ENCODE measurements around the gene GMPPA. TPM values are rescaled to one million over a fixed set of nuclear protein-coding genes. Genes with fewer than 3 reads are reported as not detected.

Gene GMPPA
- total and polyA plus RNA-seq, 4 donors: 20.2 to 59.4 (median 43.4) TPM

DNA sequence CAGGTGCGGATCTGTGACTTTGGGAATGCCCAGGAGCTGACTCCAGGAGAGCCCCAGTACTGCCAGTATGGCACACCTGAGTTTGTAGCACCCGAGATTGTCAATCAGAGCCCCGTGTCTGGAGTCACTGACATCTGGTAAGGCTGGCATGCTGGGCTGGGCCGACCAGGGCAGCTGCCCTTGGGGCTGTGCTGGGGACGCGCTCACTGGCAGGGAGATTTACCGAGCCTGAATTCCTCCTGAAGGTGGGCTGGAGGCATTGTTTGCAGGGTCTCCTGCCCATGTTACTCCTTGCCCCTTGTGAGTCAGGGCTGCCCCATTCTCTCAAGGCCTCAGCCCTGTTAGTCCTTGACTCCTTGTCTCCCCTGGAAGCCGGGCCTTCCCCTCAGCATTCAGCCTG is 18.7 kb upstream of the GMPPA start:
- TF ChIP-seq JUND (IDR thresholded peaks at IDR 0.05) (no peak), SP1 (IDR thresholded peaks at IDR 0.05) (no peak), TAF1 (conservative IDR thresholded peaks at IDR 0.05) (no peak), RXRA (IDR thresholded peaks at IDR 0.05) (no peak), GABPA (IDR thresholded peaks at IDR 0.05 in 1 of 2, conservative IDR thresholded peaks at IDR 0.05 in 1 of 2) (no peak), YY1 (IDR thresholded peaks at IDR 0.05) (no peak), RAD21 (IDR thresholded peaks at IDR 0.05) (no peak), HNF4G (IDR thresholded peaks at IDR 0.05) (no peak), FOXA2 (IDR thresholded peaks at IDR 0.05) (no peak), FOXA1 (IDR thresholded peaks at IDR 0.05) (no peak), NR2F2 (IDR thresholded peaks at IDR 0.05) (no peak), EGR1 (IDR thresholded peaks at IDR 0.05; ENCODE audit: low read depth in 2 of 2) (no peak), HNF4A (conservative IDR thresholded peaks at IDR 0.05) (no peak)
- TF ChIP-seq, protein P1, sequence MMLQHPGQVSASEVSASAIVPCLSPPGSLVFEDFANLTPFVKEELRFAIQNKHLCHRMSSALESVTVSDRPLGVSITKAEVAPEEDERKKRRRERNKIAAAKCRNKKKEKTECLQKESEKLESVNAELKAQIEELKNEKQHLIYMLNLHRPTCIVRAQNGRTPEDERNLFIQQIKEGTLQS (IDR thresholded peaks at IDR 0.05): no peak
- TF ChIP-seq, protein P2, sequence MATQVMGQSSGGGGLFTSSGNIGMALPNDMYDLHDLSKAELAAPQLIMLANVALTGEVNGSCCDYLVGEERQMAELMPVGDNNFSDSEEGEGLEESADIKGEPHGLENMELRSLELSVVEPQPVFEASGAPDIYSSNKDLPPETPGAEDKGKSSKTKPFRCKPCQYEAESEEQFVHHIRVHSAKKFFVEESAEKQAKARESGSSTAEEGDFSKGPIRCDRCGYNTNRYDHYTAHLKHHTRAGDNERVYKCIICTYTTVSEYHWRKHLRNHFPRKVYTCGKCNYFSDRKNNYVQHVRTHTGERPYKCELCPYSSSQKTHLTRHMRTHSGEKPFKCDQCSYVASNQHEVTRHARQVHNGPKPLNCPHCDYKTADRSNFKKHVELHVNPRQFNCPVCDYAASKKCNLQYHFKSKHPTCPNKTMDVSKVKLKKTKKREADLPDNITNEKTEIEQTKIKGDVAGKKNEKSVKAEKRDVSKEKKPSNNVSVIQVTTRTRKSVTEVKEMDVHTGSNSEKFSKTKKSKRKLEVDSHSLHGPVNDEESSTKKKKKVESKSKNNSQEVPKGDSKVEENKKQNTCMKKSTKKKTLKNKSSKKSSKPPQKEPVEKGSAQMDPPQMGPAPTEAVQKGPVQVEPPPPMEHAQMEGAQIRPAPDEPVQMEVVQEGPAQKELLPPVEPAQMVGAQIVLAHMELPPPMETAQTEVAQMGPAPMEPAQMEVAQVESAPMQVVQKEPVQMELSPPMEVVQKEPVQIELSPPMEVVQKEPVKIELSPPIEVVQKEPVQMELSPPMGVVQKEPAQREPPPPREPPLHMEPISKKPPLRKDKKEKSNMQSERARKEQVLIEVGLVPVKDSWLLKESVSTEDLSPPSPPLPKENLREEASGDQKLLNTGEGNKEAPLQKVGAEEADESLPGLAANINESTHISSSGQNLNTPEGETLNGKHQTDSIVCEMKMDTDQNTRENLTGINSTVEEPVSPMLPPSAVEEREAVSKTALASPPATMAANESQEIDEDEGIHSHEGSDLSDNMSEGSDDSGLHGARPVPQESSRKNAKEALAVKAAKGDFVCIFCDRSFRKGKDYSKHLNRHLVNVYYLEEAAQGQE (IDR thresholded peaks at IDR 0.05): no peak
- TF ChIP-seq, protein P3, sequence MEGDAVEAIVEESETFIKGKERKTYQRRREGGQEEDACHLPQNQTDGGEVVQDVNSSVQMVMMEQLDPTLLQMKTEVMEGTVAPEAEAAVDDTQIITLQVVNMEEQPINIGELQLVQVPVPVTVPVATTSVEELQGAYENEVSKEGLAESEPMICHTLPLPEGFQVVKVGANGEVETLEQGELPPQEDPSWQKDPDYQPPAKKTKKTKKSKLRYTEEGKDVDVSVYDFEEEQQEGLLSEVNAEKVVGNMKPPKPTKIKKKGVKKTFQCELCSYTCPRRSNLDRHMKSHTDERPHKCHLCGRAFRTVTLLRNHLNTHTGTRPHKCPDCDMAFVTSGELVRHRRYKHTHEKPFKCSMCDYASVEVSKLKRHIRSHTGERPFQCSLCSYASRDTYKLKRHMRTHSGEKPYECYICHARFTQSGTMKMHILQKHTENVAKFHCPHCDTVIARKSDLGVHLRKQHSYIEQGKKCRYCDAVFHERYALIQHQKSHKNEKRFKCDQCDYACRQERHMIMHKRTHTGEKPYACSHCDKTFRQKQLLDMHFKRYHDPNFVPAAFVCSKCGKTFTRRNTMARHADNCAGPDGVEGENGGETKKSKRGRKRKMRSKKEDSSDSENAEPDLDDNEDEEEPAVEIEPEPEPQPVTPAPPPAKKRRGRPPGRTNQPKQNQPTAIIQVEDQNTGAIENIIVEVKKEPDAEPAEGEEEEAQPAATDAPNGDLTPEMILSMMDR (IDR thresholded peaks at IDR 0.05; ENCODE audit: low read depth, low read length, missing input control): no peak
- TF ChIP-seq, protein P4, sequence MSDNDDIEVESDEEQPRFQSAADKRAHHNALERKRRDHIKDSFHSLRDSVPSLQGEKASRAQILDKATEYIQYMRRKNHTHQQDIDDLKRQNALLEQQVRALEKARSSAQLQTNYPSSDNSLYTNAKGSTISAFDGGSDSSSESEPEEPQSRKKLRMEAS (IDR thresholded peaks at IDR 0.05): no peak
- TF ChIP-seq, protein P5, sequence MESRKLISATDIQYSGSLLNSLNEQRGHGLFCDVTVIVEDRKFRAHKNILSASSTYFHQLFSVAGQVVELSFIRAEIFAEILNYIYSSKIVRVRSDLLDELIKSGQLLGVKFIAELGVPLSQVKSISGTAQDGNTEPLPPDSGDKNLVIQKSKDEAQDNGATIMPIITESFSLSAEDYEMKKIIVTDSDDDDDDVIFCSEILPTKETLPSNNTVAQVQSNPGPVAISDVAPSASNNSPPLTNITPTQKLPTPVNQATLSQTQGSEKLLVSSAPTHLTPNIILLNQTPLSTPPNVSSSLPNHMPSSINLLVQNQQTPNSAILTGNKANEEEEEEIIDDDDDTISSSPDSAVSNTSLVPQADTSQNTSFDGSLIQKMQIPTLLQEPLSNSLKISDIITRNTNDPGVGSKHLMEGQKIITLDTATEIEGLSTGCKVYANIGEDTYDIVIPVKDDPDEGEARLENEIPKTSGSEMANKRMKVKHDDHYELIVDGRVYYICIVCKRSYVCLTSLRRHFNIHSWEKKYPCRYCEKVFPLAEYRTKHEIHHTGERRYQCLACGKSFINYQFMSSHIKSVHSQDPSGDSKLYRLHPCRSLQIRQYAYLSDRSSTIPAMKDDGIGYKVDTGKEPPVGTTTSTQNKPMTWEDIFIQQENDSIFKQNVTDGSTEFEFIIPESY (IDR thresholded peaks at IDR 0.05): no peak
- no peak for DNase-seq (ENCODE audit: low spot score)
- Histone ChIP-seq H3K4me1 (ENCODE audit: control insufficient read depth in 4 of 4, insufficient read depth in 4 of 4, low read length in 3 of 4) (peaks cover 0 to 10% (median 8%) of the 10 kb centered on the region in 4 donors), H3K27me3 (ENCODE audit: control insufficient read depth in 4 of 4, insufficient read depth in 4 of 4, low read length in 3 of 4) (peaks cover 0 to 6% (median 1%) of the 10 kb centered on the region in 4 donors), H3K27ac (ENCODE audit: low read depth in 1 of 2, low read length in 2 of 2) (no peak overlapping the region), H3K9me3 (ENCODE audit: control insufficient read depth in 4 of 4, low read length in 3 of 4) (no peaks in the 10 kb centered on the region), H3K4me3 (ENCODE audit: low read depth in 1 of 3, low read length in 3 of 3) (no peak overlapping the region), H3K36me3 (ENCODE audit: control insufficient read depth in 4 of 4, insufficient read depth in 3 of 4, low read depth in 1 of 4, low read length in 3 of 4) (no peaks in the 10 kb centered on the region), H3K9ac (ENCODE audit: low read depth in 1 of 2, low read length in 2 of 2) (no peak overlapping the region)
- WGBS: 88% methylated on average over 8 of the region's 8 CpGs

Measured in liver (tissue), 9 donors.